GM18520 (cell line): Measurements from ENCODE around the gene HES6.
"Not testable (repeated sequence)": the region's sequence is repeated elsewhere in the genome, so short reads cannot be mapped to it uniquely, and the experiment has no call there.

Experiments
- ATAC-seq: cut with Tn5 transposase; IDR thresholded peaks from one replicate; pipeline ENCODE4 v1.9.1; 2021; ENCODE audit not compliant: unreplicated experiment

The HES6 gene

GRCh38 chr2:238274152-238274865 is 34.5 kb upstream of the HES6 start:
- no peak for ATAC-seq

- ATAC-seq: not testable (repeated sequence)
These were observed 33.6 kb upstream of the HES6 start for GRCh38 chr2:238273433-238273832.

- ATAC-seq: no peak
These were observed 32.3 kb upstream of the HES6 start for GRCh38 chr2:238272156-238272555.

GRCh38 chr2:238271686-238272085 is 31.8 kb upstream of the HES6 start:
- not testable (repeated sequence) for ATAC-seq

- ATAC-seq: no peak
These were observed 31.3 kb upstream of the HES6 start for GRCh38 chr2:238271061-238271554.

GRCh38 chr2:238270606-238271005 is 30.8 kb upstream of the HES6 start:
- no peak for ATAC-seq

- no peak for ATAC-seq
These were observed 29.9 kb upstream of the HES6 start for GRCh38 chr2:238269741-238270140.

- no peak for ATAC-seq
These were observed 28.2 kb upstream of the HES6 start for GRCh38 chr2:238267884-238268680.

- ATAC-seq: no peak
These were observed 27.5 kb upstream of the HES6 start for GRCh38 chr2:238267341-238267710.

- ATAC-seq: no peak
These were observed 25.8 kb upstream of the HES6 start for GRCh38 chr2:238265605-238266004.

GRCh38 chr2:238264072-238264460 is 24.2 kb upstream of the HES6 start:
- no peak for ATAC-seq

GRCh38 chr2:238263204-238264071 is 23.6 kb upstream of the HES6 start:
- ATAC-seq: no peak

GRCh38 chr2:238262496-238263122 is 22.8 kb upstream of the HES6 start:
- no peak for ATAC-seq

GRCh38 chr2:238261718-238262375 is 22.0 kb upstream of the HES6 start:
- ATAC-seq: no peak

- no peak for ATAC-seq
These were observed 21.0 kb upstream of the HES6 start for GRCh38 chr2:238260883-238261282.

GRCh38 chr2:238259061-238260020 is 19.5 kb upstream of the HES6 start:
- no peak for ATAC-seq

- no peak for ATAC-seq
These were observed 18.2 kb upstream of the HES6 start for GRCh38 chr2:238257786-238258700.

GRCh38 chr2:238256594-238257104 is 16.8 kb upstream of the HES6 start:
- ATAC-seq: no peak
